ENCODE measurements around the gene RWDD1. TPM values are rescaled to one million over a fixed set of nuclear protein-coding genes. Genes with fewer than 3 reads are reported as not detected.

RWDD1 gene
- total RNA-seq, result 34.4 to 37.6 TPM (median 37.0 TPM) in 3 replicates

DNA sequence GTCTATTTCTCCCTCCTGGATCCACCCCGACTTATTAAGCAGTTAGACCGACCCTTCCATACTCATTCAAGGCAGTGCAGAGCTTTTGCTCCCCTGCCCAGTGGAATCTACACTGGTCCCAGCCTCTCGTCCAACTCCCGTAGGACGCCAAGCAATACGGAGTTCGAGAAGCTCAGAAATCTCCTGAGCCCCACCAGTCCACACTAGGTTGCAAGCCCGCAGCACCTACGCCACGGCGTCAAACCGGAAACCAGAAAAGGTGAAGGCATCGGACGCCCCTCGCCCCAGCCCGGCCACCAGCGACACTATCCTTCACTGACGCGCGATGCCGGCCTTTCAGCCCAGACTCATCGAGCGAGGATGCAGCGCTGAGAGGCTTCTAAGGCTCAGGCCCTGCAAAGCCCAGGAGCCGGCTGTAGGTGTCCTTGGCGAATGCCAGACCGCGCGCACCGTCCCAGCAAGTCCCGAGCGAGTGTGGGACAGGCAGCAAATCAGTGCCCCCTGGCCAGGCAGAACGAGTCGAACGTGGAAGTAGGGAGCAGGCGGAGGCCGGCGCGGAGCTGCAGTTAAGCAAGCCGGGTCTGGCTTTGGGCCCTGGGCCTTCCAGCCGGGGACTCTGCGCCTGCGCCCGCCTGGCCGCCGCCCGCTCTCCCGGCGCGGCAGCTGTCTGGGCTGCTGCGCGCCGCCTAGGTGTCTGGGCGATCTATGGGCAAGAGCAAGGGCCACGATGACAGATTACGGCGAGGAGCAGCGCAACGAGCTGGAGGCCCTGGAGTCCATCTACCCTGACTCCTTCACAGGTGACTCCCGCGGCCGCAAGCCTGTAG is at the start of gene RWDD1:
Gene RWDD1, plus strand, starts transcription at position 649 of the 827 bp plus-strand sequence. Its CDS starts 79 bp downstream, at position 728.
- peak; percentile 7 for TF ChIP-seq CTCF (IDR thresholded peaks at IDR 0.05; ENCODE audit: unreplicated experiment)
- peak within 1 kb of the TSS; percentile 99 for H3K27ac Mint-ChIP-seq
- H3K9me3 Mint-ChIP-seq, result no peaks in the 10 kb centered on the region
- peaks cover 5% of the 10 kb centered on the region for H3K36me3 Mint-ChIP-seq
- DNase-seq (ENCODE audit: low spot score in 2 of 2, unreplicated experiment in 2 of 2), result peak; percentile 95 to 96
- H3K27me3 Mint-ChIP-seq (ENCODE audit: low read depth), result peaks cover 10% of the 10 kb centered on the region
- peak within 1 kb of the TSS; percentile 95 for H3K4me3 Mint-ChIP-seq
- H3K4me1 Mint-ChIP-seq, result peaks cover 33% of the 10 kb centered on the region

DNA sequence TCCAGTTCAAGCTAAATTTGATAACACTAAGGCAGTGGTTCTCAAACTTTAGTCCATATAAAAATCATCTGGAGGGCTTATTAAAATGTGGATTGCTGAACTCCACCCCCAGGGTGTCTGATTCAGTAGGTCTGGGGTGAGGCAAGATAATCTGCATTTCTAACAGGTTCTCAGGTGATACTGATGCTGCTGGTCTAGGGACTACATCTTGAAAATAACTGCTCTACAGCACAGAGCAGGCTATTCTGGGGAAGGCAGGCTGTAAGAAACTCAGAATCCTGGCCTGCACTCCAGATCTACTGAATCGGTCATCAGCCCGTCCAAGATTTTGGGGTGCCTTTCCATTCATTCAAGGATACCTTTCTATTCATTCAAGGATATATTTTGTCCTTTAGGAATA is 48.4 kb upstream of the RWDD1 start:
- no peak overlapping the region for H3K27ac Mint-ChIP-seq
- no peak overlapping the region for H3K4me3 Mint-ChIP-seq
- DNase-seq (ENCODE audit: low spot score in 2 of 2, unreplicated experiment in 2 of 2), result no peak
- no peaks in the 10 kb centered on the region for H3K9me3 Mint-ChIP-seq
- TF ChIP-seq CTCF (IDR thresholded peaks at IDR 0.05; ENCODE audit: unreplicated experiment), result no peak
- H3K27me3 Mint-ChIP-seq (ENCODE audit: low read depth), result no peaks in the 10 kb centered on the region
- H3K36me3 Mint-ChIP-seq, result no peaks in the 10 kb centered on the region
- H3K4me1 Mint-ChIP-seq, result peaks cover 28% of the 10 kb centered on the region

- Mint-ChIP-seq H3K9me3 (no peaks in the 10 kb centered on the region), H3K27me3 (ENCODE audit: low read depth) (no peaks in the 10 kb centered on the region), H3K4me3 (no peak overlapping the region), H3K27ac (no peak overlapping the region), H3K36me3 (no peaks in the 10 kb centered on the region), H3K4me1 (peaks cover 28% of the 10 kb centered on the region)
- no peak for TF ChIP-seq CTCF (IDR thresholded peaks at IDR 0.05; ENCODE audit: unreplicated experiment)
- DNase-seq (ENCODE audit: low spot score in 2 of 2, unreplicated experiment in 2 of 2), result no peak
These were observed 47.1 kb upstream of the RWDD1 start for GRCh38 chr6:116524236-116524635.

GRCh38 chr6:116528133-116528532 is 43.2 kb upstream of the RWDD1 start:
- no peaks in the 10 kb centered on the region for H3K9me3 Mint-ChIP-seq
- no peak overlapping the region for H3K4me3 Mint-ChIP-seq
- H3K27me3 Mint-ChIP-seq (ENCODE audit: low read depth), result no peaks in the 10 kb centered on the region
- no peak for DNase-seq (ENCODE audit: low spot score in 2 of 2, unreplicated experiment in 2 of 2)
- H3K36me3 Mint-ChIP-seq, result no peaks in the 10 kb centered on the region
- peaks cover 53% of the 10 kb centered on the region for H3K4me1 Mint-ChIP-seq
- peak overlapping the region; percentile 60 for H3K27ac Mint-ChIP-seq
- TF ChIP-seq CTCF (IDR thresholded peaks at IDR 0.05; ENCODE audit: unreplicated experiment), result no peak

DNA sequence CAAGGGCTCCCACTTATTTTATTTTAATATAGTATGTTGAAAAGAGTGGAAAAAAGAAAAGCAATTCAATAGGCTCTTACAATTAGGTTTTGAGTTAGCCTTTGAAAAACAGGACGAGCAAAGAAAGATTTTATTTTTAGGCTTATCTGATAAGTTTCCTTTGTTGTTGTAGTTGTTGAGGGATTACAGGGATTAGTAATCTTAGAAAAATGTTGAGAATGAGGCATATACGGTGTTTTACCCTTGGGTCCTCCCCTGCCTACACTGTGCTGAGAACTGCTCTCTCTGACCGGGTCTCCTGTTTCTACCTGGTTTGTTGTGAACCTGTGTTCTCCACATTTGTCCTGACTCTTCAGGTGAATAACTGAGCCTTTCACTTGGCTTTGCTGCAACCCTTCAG is 42.5 kb upstream of the RWDD1 start:
- DNase-seq (ENCODE audit: low spot score in 2 of 2, unreplicated experiment in 2 of 2), result no peak
- no peaks in the 10 kb centered on the region for H3K27me3 Mint-ChIP-seq (ENCODE audit: low read depth)
- peaks cover 55% of the 10 kb centered on the region for H3K4me1 Mint-ChIP-seq
- TF ChIP-seq CTCF (IDR thresholded peaks at IDR 0.05; ENCODE audit: unreplicated experiment), result no peak
- no peaks in the 10 kb centered on the region for H3K9me3 Mint-ChIP-seq
- H3K27ac Mint-ChIP-seq, result peak overlapping the region; percentile 53
- H3K36me3 Mint-ChIP-seq, result no peaks in the 10 kb centered on the region
- H3K4me3 Mint-ChIP-seq, result peak overlapping the region; percentile 22

Measured in mesothelial cell of epicardium (in vitro differentiated cells).